ENCODE results near the gene SSR3. TPM values are rescaled to one million over a fixed set of nuclear protein-coding genes. Genes with fewer than 3 reads are reported as not detected.
A peak's percentile ranks its signal among the peaks of the same experiment; 100 is the strongest.
"Not testable (repeated sequence)": the region's sequence is repeated elsewhere in the genome, so short reads cannot be mapped to it uniquely, and the experiment has no call there.

The SSR3 gene
- total RNA-seq, 8 experiments from 2014 or later: 62.6 to 195 (median 88.0) TPM

DNA sequence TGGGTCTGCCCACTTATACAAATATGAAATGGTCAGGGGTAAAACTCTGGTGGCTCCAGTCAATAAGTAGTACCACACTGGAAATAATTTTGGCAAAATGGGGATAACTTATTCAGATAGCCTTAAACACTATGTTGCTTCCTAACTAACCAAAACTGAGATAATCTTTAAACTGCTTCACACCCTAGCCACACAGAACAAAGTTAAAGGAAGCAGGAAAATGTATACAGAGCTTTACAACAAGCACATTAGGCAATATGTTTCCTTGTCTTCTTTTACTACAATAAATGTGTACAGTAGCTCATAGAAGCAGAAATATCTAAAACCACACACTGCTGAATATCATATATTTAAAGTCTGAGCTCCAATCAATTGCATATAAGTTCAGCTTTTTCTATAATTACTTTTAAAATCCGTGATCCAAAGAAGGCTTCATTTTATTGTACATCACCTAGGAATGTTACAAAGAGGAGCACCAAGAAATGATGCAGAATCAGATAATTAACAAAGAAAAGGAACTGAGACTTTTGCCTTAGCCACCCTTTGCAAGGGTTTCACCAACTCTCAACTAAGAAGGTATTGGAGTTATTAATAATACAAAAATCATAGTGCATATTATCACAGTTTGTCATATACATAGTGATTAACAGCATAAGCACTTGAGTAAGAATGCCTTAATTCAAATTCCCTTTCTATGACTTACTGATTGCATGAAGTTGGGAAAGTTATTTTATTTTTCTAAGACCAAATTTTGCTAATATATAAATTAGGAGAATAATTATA lies 9.2 kb upstream of the SSR3 start:
- WGBS, 10 experiments: 0 to 80% (median 61%) methylated on average over 1 of the region's 1 CpG; no CpG with 5 or more reads in 2 of the 10 experiments
- in situ Hi-C loops (cut with MboI; ENCODE audit: low pct_unique_long_range_greater_than_20kb in 2 of 9, low sequenced_read_pairs in 9 of 9, unreplicated experiment in 9 of 9): loop anchor here in 4 of 9 experiments (25.0 kb wide), 2 partner anchors 98 to 523 kb away; partner anchors contain the start of gene TIPARP (in 2 of the 4)
- no peak for ATAC-seq (replicated peaks in 6 of 8)

DNA sequence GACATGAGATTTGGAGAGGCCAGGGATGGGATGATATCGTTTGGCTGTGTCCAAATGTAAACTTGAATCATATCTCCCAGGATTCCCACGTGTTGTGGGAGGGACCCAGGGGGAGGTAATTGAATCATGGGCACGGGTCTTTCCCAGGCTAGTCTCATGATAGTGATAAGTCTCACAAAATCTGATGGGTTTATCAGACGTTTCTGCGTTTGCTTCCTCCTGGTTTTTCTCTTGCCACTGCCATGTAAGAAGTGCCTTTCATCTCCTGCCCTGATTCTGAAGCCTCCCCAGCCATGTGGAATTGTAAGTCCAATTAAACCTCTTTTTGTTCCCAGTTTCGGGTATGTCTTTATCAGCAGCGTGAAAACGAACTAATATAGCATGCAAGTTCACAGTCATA lies 7.6 kb upstream of the SSR3 start:
- H3K27ac ChIP-seq; H3K4me1 ChIP-seq (replicated peaks in 1 of 2); H3K4me3 ChIP-seq; ATAC-seq (replicated peaks in 6 of 8): not testable (repeated sequence)
- WGBS, 10 experiments: 52 to 90% (median 78%) methylated on average over 1 to 8 of the region's 8 CpGs
- in situ Hi-C loops (cut with MboI; ENCODE audit: low pct_unique_long_range_greater_than_20kb in 2 of 9, low sequenced_read_pairs in 9 of 9, unreplicated experiment in 9 of 9): loop anchor here in 4 of 9 experiments (25.0 kb wide), 2 partner anchors 100 to 525 kb away; partner anchors contain the start of gene TIPARP (in 2 of the 4)

More for the DNA sequence above, 9.2 kb upstream of the SSR3 start:
- H3K27ac ChIP-seq: no peak overlapping the region
- no peaks in the 10 kb centered on the region for H3K4me1 ChIP-seq (replicated peaks in 1 of 2)
- no peak overlapping the region for H3K4me3 ChIP-seq

DNA sequence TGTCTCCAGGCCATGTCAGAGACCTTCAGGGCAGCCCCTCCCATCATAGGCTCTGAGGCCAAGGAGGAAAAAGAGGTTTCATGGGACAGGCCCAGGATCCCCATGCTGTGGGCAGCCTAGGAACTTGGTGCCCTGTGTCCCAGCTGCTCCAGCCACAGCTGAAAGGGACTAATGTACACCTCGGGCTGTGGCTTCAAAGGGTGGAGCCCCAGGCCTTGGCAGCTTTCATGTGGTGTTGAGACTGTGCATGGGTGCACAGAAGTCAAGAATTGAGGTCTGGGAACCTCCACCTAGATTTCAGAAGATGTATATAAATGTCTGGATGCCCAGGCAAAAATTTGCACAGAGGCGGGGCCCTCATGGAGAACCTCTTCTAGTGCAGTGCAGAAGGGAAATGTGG lies 6.6 kb upstream of the SSR3 start:
- ATAC-seq (replicated peaks in 6 of 8): peak in 3 of 8 experiments; percentile 56 to 69 (median 64)
- WGBS, 10 experiments: 0 to 100% (median 78%) methylated on average over 1 to 2 of the region's 2 CpGs; no CpG with 5 or more reads in 6 of the 10 experiments
- in situ Hi-C loops (cut with MboI; ENCODE audit: low pct_unique_long_range_greater_than_20kb in 2 of 9, low sequenced_read_pairs in 9 of 9, unreplicated experiment in 9 of 9): loop anchor here in 4 of 9 experiments (25.0 kb wide), 2 partner anchors 101 to 526 kb away; partner anchors contain the start of gene TIPARP (in 2 of the 4)

DNA sequence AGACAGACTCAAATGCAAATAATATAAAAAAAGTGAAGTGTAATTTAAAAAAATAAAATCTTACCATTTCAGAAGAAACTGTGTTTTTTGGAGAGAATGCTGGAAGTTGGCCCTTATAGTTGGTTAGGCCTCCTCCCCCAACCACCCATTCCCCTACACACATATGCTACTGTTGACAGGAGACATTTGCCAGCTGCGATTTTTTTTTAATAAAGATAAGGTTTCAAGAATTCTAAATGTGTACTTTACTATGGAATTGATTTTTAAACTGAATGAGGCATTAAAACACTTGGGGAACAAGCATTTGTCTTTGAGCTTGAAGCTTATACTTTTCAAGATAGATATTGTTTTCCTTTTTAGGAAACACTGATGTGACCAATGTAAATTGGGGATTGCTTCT lies 4.4 kb upstream of the SSR3 start:
- Histone ChIP-seq H3K4me1 (replicated peaks in 1 of 2) (peaks cover 0 to 2% of the 10 kb centered on the region in 2 donors), H3K27ac (no peak overlapping the region), H3K4me3 (no peak overlapping the region)
- ATAC-seq (replicated peaks in 6 of 8): no peak
- in situ Hi-C loops (cut with MboI; ENCODE audit: low pct_unique_long_range_greater_than_20kb in 2 of 9, low sequenced_read_pairs in 9 of 9, unreplicated experiment in 9 of 9): loop anchor here in 4 of 9 experiments (25.0 kb wide), 2 partner anchors 103 to 528 kb away; partner anchors contain the start of gene TIPARP (in 2 of the 4)
- 0 to 100% (median 80%) methylated on average over 1 of the region's 1 CpG; no CpG with 5 or more reads in 3 of the 10 experiments for WGBS, 10 experiments

More for the DNA sequence above, 6.6 kb upstream of the SSR3 start:
- no peak overlapping the region for H3K4me3 ChIP-seq
- no peak overlapping the region for H3K27ac ChIP-seq
- H3K4me1 ChIP-seq (replicated peaks in 1 of 2): no peaks in the 10 kb centered on the region

DNA sequence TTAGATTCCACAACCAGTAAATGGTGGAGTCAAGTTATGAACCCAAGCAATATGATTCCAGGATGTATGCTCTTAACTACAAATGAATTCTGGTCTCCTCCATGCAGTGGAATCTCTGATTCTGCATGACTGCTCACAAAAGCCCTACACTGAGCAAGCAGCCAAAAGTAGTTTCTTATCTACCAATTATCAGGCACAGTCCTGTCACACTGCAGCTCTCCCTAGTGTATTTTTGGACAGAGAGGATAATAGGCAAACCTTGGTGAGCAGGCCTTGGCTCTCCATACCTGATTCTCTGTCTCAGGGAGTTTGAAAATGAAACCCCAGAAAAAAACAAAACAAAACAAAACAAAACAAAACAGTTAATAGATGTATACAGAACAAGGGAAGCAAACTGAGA lies 3.5 kb upstream of the SSR3 start:
- no peak overlapping the region for H3K27ac ChIP-seq
- H3K4me3 ChIP-seq: no peak overlapping the region
- in situ Hi-C loops (cut with MboI; ENCODE audit: low pct_unique_long_range_greater_than_20kb in 2 of 9, low sequenced_read_pairs in 9 of 9, unreplicated experiment in 9 of 9): loop anchor here in 4 of 9 experiments (25.0 kb wide), 2 partner anchors 104 to 529 kb away; partner anchors contain the start of gene TIPARP (in 2 of the 4)
- H3K4me1 ChIP-seq (replicated peaks in 1 of 2): peaks cover 3 to 8% of the 10 kb centered on the region in 2 donors
- no peak for ATAC-seq (replicated peaks in 6 of 8)

DNA sequence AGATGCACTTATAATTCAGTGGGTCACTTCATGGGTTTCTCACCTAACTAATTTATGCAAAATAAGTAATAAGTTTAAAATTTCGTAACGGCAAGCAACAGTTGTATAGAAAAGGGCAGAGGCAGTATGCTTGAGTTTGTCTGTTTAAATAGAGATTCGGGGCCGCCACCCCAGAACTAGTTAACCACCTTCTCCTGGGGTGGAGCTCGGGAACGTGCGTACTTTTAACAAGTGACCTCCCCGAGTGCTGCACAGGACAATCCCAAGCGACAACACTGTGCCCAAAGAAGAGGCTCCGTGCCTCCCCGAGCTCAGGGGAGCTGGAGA lies 439 bp downstream of the SSR3 start:
- Histone ChIP-seq H3K27ac (peak overlapping the region; percentile 82 to 93), H3K4me3 (peak overlapping the region; percentile 44 to 85 (median 71)), H3K4me1 (replicated peaks in 1 of 2) (peaks cover 8 to 9% of the 10 kb centered on the region in 2 donors)
- in situ Hi-C loops (cut with MboI; ENCODE audit: low pct_unique_long_range_greater_than_20kb in 2 of 9, low sequenced_read_pairs in 9 of 9, unreplicated experiment in 9 of 9): loop anchor here in 4 of 9 experiments (25.0 kb wide), 2 partner anchors 108 to 533 kb away; partner anchors contain the start of gene TIPARP (in 2 of the 4)
- no peak for ATAC-seq (replicated peaks in 6 of 8)
- WGBS, 10 experiments: 0 to 7% (median 0%) methylated on average over 1 to 9 of the region's 11 CpGs; no CpG with 5 or more reads in 2 of the 10 experiments

DNA sequence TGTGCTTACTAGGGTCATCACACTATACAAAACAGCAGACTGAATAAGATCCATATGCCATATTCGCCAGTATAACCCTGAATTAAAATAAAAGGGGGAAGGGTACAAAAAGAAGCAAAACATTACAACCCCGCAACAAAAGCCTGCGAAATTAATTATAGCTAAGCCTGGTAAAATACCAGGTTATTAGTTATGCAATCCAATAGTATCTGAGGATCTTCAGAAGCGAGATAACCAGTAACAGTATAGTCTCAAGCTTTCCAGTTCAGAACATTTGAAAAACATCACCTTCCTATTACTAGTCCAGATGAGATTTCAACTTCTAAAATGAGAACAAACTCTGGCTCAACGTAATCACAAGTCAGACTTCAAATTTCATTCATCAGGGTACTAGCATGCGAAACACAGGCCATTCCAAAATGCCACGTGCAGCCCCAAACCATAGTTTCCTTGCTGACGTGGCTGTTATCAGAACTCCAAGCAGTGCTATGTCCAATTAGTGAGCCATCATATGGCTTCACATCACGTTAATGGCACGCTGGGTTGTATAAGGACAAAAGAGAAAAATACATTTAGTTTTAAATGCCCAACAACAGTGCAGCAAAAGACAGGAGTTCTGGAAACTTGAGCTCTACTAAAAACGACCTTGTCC lies 1.1 kb downstream of the SSR3 start:
- H3K4me3 ChIP-seq: peak overlapping the region; percentile 44 to 85 (median 71)
- in situ Hi-C loops (cut with MboI; ENCODE audit: low pct_unique_long_range_greater_than_20kb in 2 of 9, low sequenced_read_pairs in 9 of 9, unreplicated experiment in 9 of 9): loop anchor here in 4 of 9 experiments (25.0 kb wide), 2 partner anchors 108 to 533 kb away; partner anchors contain the start of gene TIPARP (in 2 of the 4)
- peaks cover 8 to 9% of the 10 kb centered on the region in 2 donors for H3K4me1 ChIP-seq (replicated peaks in 1 of 2)
- WGBS, 10 experiments: 0 to 21% (median 12%) methylated on average over 3 to 11 of the region's 11 CpGs
- peak in 1 of 8 experiments; percentile 1 for ATAC-seq (replicated peaks in 6 of 8)
- peak overlapping the region; percentile 82 to 93 for H3K27ac ChIP-seq

DNA sequence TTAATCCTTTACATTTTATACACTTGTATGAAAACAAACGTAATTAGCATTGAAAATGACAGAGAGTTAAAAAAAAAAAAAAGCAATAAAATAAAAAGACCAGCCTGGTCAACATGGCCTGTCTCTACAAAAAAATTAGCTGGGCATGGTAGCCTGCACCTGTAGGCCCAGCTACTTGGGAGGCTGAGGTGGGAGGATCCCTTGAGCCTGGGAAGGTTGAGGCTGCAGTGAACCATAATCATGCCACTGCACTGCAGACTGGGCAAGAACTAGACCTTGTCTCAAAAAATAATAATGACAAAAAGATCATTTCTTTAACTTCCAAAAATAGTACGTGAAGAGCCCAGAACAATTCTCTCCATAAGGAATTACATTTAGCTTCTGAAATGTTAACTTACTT lies 1.9 kb downstream of the SSR3 start:
- in situ Hi-C loops (cut with MboI; ENCODE audit: low pct_unique_long_range_greater_than_20kb in 2 of 9, low sequenced_read_pairs in 9 of 9, unreplicated experiment in 9 of 9): loop anchor here in 4 of 9 experiments (25.0 kb wide), 2 partner anchors 109 to 534 kb away; partner anchors contain the start of gene TIPARP (in 2 of the 4)
- no peak for ATAC-seq (replicated peaks in 6 of 8)
- WGBS, 10 experiments: 36 to 100% (median 78%) methylated on average over 1 to 2 of the region's 2 CpGs
- peak overlapping the region in 2 of 5 donors; percentile 44 to 71 for H3K4me3 ChIP-seq
- peaks cover 8 to 9% of the 10 kb centered on the region in 2 donors for H3K4me1 ChIP-seq (replicated peaks in 1 of 2)
- H3K27ac ChIP-seq: no peak overlapping the region

DNA sequence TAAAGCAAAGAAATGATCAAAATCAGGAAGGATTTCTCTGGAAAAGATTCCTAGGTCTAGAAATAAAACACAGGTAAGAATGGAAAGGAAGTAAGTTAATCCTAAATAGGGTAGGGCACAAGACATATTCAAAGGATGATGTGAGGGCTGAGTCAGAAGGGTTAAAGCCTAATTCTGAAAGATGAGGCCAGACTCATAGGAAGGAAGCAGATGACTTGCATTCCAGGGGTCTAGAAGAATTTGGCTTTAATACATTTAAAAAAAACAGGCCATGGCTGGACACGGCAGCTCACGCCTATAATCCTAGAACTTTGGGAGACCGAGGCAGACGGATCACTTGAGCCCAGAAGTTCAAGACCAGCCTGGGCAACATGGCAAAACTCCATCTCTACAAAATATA lies 3.2 kb downstream of the SSR3 start:
- no peak for ATAC-seq (replicated peaks in 6 of 8)
- H3K4me1 ChIP-seq (replicated peaks in 1 of 2): peaks cover 8 to 9% of the 10 kb centered on the region in 2 donors
- in situ Hi-C loops (cut with MboI; ENCODE audit: low pct_unique_long_range_greater_than_20kb in 2 of 9, low sequenced_read_pairs in 9 of 9, unreplicated experiment in 9 of 9): loop anchor here in 4 of 9 experiments (25.0 kb wide), 2 partner anchors 111 to 536 kb away; partner anchors contain the start of gene TIPARP (in 2 of the 4)
- 40 to 100% (median 80%) methylated on average over 1 to 4 of the region's 4 CpGs; no CpG with 5 or more reads in 5 of the 10 experiments for whole genome bisulfite sequencing, 10 experiments
- no peak overlapping the region for H3K27ac ChIP-seq
- no peak overlapping the region for H3K4me3 ChIP-seq

DNA sequence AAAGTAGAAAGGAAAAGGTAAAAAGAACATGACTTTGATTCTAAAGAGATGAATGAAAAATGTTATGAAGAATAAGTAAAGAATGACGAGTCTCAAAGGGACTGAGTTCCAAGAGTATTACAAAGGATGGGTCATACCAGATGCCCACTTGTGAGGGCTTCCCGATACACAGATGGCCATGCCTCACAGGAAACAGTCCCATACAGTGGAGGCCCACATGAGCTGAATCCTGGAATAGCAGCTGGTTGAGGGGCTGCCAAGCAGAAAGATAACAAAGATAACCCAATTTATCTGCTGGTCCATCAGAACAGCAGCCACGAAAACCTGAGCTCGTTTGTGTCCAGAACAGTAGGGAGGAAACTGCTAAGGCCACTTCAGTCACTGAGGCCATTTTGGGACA lies 3.7 kb downstream of the SSR3 start:
- in situ Hi-C loops (cut with MboI; ENCODE audit: low pct_unique_long_range_greater_than_20kb in 2 of 9, low sequenced_read_pairs in 9 of 9, unreplicated experiment in 9 of 9): loop anchor here in 4 of 9 experiments (25.0 kb wide), 2 partner anchors 111 to 536 kb away; partner anchors contain the start of gene TIPARP (in 2 of the 4)
- no peak for ATAC-seq (replicated peaks in 6 of 8)
- Histone ChIP-seq H3K27ac (no peak overlapping the region), H3K4me1 (replicated peaks in 1 of 2) (peaks cover 8 to 9% of the 10 kb centered on the region in 2 donors), H3K4me3 (no peak overlapping the region)
- WGBS, 10 experiments: 17 to 100% (median 87%) methylated on average over 1 to 4 of the region's 4 CpGs

DNA sequence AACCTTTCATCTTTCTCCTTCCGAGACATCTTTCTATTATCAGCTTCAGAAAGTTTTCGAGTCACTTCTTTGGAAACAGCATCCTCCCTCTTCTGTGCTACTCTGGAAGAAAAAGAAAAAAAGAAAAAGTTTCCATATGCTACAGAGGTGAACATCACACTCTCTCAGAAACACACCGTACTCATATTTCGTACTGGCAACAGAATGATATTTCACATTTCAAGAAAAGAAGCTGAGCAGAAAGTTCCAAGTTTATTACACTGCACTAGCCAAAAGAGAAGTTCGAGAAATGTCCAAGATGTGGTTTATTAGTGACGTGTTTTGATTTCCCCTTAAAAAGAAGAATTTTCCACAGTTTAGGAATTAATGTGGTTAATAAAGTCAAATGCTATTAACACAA lies 6.0 kb downstream of the SSR3 start:
- no peak for ATAC-seq (replicated peaks in 6 of 8)
- no peak overlapping the region for H3K4me3 ChIP-seq
- H3K4me1 ChIP-seq (replicated peaks in 1 of 2): peaks cover 5 to 9% of the 10 kb centered on the region in 2 donors
- WGBS, 10 experiments: 72 to 99% (median 90%) methylated on average over 5 to 6 of the region's 6 CpGs
- no peak overlapping the region for H3K27ac ChIP-seq
- in situ Hi-C loops (cut with MboI; ENCODE audit: low pct_unique_long_range_greater_than_20kb in 2 of 9, low sequenced_read_pairs in 9 of 9, unreplicated experiment in 9 of 9): loop anchor here in 3 of 9 experiments (10.0 to 25.0 kb wide), 2 partner anchors 116 to 538 kb away; no protein-coding TSS in a partner anchor

DNA sequence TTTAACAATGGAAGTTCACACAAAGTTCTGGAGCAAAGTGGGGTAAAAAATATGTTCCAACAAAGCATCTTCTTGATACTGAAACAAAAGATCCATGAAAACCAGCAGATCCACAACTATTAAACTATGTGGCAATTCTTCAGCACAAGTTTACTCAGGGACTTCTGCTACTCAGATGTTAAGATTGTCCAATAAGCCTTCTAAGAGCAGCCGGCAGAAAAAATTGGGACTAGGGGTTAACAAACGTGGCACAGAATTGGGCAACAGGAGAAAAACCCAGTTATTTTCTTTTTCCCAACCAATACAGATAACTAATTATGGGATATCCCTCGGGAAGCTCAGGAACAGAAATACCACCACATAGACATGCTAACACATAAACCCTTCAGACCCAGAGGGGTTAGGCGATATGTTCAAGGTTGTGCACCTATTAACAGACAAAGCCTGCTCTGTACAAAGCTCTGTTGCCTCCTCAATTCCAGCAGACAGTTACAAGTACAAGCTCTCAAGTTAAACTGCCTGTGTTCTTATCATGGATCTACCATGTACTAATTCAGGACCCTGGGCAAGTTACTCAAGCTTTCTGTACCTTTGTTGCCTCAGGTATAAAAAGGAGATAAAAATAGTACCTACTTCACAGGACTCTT lies 6.8 kb downstream of the SSR3 start:
- ATAC-seq (replicated peaks in 6 of 8): no peak
- Histone ChIP-seq H3K4me3 (no peak overlapping the region), H3K27ac (no peak overlapping the region), H3K4me1 (replicated peaks in 1 of 2) (peaks cover 0 to 3% of the 10 kb centered on the region in 2 donors)
- WGBS, 10 experiments: 58 to 100% (median 89%) methylated on average over 2 to 4 of the region's 4 CpGs; no CpG with 5 or more reads in 3 of the 10 experiments
- in situ Hi-C loops (cut with MboI; ENCODE audit: low pct_unique_long_range_greater_than_20kb in 2 of 9, low sequenced_read_pairs in 9 of 9, unreplicated experiment in 9 of 9): loop anchor here in 3 of 9 experiments (10.0 to 25.0 kb wide), 2 partner anchors 117 to 539 kb away; no protein-coding TSS in a partner anchor
